GM18909 (cell line): ENCODE measurements around the gene ARHGAP31.

Experiments used
- ATAC-seq: cut with Tn5 transposase; IDR thresholded peaks from one replicate; pipeline ENCODE4 v1.9.1; 2021; ENCODE audit warnings: mild to moderate bottlenecking; ENCODE audit not compliant: unreplicated experiment, poor library complexity

The ARHGAP31 gene

DNA sequence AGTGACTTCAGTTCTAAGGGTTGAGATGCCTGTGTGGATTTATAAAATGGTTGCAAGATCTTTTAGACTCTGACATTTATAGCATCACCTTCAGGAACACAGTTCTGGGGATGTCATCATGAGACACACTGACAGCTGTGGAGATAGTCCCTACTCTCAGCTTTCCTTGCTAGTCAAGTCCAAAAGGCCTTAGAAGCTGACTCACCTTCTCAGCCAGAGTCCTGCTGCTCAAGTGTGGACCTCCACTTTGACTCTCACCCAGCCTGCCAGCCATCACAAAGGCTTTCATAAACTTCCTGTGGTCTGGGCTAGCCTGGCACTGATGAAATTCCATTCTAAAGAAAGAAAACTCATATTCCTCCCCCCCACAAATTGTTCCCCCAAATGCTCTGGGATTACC, 124.5 kb downstream of the ARHGAP31 start:
- no peak for ATAC-seq

DNA sequence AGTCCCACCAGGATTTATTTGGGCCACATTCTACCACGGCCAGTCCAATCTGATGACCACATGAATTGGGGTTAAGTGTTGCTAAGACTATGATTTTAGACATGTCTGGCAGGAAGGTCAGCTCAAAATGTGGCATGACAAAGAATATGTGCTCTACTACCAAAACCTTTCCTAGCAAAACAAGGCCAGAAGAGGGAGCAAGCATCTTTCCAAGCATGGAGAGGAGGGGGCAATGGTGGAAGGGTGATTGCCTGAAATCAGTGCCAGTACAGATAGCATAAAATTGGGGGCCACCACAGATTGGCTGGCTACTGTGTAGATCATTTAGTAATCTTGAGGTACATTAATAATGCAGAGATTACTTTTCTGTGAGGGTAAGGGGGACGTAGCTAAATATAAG, 126.0 kb downstream of the ARHGAP31 start:
- no peak for ATAC-seq

DNA sequence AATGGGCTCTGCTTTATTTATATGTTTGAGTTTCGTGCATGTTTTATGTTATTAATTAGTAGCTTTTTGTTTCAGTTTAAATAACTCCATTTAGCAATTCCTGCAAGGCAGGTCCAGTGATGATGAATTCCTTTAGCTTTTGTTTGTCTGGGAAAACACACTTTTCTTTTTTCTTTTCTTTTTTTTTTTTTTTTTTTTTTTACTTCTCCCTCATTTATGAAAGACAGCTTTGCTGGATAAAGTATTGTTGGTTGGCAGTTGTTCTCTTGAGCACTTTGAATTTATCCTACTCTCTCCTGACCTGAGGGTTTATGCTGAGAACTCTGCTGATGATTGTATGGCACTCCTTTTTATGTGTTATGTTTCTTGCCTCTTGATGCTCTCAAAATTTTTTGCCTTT, 133.5 kb downstream of the ARHGAP31 start:
- no peak for ATAC-seq

DNA sequence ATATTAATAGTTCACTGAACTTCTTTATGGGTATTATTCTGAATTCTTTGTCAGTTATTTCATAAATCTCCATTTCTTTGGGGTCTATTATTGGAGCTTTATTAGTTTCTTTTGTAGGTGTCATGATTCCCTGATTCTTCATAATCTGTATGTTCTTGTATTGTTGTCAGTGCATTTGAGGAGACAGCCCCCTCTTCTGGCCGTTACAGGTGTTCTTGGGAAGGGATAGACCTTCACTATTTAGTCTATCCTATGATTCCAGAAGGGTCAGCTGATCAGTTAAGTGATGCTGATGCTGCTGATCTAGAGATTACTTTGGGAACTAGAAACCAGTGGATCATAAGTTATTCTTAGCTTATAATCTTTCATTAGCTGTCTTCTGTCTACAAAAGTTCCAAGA, 134.4 kb downstream of the ARHGAP31 start:
- no peak for ATAC-seq

DNA sequence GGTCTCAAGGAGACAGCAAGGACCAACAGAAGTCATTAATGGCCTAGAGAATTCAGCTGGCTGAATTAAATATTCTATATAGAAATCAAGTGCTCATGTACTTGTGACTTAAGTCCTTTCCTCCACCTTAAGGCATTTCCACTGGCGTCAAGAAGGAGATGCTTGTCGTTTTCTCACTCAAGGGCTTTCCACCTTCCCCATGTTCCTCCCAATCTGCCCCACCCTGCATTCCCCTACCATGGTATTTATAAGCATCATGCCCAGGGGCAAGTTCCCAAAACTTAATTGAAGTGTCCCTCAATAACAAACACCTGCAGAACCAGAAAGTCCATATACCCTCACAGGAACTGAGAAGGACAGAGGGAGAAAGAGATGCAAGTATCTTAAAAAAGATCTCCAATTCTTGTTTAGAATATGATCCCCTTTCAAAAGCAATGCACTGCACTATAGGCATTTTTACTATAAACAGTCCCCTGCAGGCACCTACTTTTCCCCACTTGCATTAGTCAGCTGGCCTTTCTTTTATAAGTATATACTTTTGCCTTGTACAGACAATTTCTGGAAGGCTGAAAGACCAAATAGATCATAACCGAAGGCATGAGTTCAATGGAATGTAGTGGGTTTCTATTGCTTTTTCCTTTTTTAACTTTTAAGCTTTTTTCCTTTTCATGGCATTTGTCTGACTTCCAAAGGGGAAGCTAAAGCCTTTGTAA, 139.6 kb downstream of the ARHGAP31 start:
- no peak for ATAC-seq

DNA sequence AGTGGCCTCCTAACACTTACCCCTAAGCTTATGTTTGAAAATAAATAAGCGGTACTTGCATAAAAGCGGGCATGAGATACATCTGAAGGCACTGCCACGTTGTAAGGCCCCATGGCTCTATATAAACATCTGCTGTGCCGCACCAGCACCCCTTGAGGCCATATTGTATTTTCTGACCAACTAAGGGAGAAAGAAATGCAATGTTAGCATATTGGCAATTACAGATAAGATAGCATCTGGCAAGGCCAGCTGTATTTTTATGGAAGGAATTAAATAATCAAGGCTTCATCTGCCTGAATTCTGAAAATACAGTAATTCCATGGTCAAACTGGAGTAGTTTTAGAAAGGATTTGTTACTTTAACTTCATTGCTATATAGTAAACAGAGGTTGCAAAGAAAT, 140.5 kb downstream of the ARHGAP31 start:
- no peak for ATAC-seq

DNA sequence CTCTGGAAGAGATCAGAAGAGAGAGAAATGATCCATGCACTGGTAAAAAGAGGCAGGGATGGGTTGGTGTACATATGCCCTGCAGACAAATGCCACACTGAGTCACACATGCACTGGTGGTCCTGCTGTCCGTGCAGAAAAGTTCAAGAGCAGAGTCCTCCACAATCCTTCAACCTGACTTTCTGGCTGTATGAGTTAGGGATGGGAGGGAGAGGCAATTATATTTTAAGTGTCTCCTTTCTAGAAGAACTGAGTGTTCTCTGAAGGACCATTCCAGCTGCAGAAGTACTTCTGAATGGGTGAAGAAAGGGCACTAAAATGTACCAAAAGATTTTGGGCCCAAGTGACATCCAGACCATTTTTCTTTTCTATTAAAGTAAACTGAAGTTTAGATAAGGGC, 142.8 kb downstream of the ARHGAP31 start:
- no peak for ATAC-seq

DNA sequence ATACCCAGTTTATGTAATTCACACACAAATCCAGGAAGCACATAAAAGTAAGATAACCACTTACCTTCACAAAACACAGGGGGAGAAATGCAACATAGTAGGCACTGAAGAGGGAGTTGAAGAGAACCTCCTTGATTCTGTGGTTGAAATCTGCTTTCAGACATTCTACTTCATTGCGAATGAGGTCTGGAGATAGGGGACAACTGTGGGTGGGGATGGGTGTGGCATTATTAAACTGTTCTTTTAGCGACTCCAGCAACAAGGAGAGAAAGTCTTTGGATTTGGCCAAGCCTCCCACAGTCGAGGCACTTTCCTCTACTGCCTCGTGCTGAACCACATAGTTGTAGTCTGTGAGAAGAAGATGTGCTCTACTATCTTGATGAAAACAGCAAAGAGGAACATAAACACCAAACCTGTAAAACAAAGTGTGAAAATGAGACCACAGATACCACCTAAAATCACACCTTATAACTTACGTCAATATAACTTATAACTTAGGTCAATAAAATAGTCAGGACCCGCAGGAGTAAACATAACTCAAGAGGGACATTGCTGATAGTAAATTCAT, 143.6 kb downstream of the ARHGAP31 start:
- ATAC-seq, result no peak

DNA sequence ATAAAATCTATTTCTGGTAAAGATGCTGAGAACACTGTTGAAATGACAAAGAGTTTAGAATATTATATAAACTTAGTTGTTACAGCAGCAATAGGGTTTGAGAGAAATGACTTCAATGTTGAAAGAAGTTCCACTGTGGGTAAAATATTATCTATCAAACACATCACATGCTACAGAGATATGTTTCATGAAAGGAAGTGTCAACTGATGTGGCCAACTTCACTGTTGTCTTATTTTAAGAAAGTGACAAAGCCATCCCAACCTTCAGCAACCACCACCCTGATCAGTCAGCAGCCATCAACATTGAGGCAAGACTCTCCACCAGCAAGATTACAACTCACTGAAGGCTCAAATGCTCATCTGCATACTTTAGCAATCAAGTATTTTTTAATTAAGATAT, 149.0 kb downstream of the ARHGAP31 start:
- ATAC-seq, result no peak

DNA sequence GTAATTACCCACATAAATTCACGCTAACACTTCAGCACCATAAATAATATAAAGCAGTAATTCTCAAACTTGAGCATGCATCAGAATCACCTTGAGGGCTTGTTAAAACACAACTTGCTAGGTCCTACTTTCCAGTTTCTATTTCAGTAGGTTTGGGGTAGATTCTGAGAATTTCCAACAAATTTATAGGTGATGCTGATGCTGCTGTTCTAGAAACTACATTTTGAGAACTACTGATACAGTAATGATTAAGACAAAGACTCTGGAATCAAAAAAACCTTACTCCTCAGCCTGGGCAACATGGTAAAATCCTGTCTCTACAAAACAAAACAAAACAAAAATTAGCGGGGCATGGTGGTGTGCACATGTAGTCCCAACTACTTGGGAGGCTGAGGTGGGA, 150.4 kb downstream of the ARHGAP31 start:
- no peak for ATAC-seq

DNA sequence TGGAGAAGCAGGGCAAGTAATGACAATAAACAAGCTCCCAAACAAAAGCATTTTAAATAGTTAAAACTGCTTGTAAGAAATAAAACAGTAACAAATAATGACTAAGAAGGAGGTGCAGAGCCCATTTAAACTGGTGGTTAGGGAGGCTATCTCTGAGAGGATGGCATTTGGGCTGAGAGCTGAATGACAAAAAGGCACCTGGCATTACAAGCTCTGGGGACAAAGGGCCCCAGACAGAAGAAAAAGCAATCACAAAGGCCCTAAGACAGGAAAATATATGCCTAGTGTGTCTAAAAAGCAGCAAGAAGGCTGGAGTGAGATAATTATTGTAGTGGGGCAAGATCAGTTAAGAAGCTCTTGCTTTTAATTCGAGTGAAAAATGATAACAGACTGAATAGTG, 159.6 kb downstream of the ARHGAP31 start:
- no peak for ATAC-seq

DNA sequence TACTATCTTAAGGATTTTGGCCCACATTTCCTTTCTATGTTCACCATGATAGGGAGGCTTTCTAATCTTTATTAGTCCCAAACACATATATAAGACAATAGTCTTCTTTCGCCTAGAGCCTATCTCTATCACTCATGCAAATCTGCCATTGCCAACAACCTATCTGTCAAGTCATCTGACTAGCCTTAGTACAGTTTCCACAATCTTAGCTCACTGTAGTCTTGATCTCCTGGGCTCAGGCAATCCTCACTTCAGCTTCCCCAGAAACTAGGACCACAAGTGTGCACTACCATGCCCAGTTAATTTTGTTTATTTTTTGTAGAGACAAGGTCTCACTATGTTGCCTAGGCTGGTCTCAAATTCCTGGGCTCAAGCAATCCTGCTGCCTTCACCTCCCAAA, 162.3 kb downstream of the ARHGAP31 start:
- no peak for ATAC-seq

DNA sequence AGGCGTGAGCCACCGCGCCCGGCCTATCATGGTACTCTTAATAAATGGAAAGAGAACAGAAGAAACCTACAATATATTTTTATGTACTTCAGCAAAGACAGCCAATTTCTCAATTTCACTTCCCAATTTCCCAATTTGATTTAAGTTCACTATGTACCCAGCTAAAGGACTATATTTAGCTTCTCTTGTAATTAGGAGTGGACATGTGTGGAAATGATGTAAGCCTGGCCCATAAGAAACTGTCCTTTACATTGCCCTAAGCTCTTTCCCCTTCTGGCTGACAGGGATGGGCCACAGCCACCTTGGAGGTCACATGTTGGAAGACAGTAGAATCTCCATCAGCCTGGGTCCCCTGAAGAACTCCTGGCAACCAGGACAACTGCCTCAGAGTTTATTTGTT, 163.1 kb downstream of the ARHGAP31 start:
- no peak for ATAC-seq

DNA sequence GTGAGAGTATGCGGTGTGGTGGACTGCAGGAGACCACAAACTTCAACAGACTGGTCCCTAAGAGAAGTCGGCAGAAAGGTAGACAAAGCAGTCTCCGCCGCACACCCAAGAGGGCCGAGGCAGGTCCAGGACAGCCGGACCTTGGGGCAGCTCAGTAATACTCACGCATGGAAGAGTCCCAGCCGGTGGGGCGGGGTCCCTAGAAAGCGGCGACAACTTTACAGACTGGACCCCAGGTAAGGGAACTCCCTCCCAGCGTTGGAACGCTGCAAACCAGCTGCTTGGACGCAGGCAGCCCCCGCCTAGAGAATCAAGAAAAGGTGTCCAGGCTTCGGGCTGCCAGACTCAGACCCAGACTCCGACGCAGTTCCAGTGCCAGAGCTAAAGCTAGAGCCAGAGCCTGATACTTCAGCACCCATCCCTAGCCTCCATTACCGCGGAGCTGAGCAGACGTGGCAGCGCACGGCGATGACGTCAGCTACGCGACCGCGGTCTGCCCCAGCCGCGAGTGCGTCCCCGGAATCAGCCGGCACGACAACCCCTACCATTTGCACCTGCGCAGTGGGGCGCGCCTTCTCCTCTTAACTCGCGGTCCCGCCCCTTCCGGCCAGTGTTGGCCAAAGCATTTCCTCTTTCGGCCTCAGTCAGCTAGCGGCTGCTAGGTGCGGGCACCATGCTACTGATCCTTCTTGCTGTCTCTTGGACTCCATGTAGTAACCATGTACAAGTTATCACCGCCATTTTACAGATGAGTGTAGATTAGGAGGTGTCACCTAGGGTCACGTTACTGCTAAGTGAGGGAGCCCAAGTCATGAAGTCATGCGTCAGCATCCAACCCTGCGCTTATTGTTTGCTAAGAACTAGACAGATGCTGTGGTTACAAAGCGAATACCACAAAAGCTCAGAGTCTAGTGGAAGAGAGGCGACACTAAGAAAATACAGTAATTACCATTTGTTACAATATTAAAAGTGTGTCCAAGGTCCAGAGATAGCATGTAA, 169.3 kb downstream of the ARHGAP31 start, which contains the start of gene TMEM39A:
Gene TMEM39A, minus strand, starts transcription at position 445 of the 999 bp plus-strand sequence. CDS start 1,541 bp downstream, outside the sequence.
- peak; percentile 94 for ATAC-seq

DNA sequence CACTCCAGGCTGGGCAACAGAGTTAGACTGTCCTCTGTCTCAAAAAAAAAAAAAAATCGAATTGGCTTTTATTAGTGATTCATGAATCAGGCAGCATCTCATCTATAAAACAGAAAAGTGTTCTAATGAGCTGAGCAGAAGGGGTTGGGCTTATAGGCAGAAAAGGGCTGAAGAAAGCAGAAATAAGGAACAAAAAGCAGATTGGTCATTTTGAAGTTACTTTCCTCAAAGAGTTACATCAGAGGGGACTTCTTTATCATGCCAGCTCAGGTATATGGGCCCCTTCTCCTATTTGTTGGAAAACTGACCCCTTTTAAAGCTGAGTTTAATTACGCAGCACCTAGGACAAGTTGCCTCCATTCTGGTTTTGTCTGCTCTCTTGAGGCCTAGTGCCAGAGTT, 173.9 kb downstream of the ARHGAP31 start:
- no peak for ATAC-seq

DNA sequence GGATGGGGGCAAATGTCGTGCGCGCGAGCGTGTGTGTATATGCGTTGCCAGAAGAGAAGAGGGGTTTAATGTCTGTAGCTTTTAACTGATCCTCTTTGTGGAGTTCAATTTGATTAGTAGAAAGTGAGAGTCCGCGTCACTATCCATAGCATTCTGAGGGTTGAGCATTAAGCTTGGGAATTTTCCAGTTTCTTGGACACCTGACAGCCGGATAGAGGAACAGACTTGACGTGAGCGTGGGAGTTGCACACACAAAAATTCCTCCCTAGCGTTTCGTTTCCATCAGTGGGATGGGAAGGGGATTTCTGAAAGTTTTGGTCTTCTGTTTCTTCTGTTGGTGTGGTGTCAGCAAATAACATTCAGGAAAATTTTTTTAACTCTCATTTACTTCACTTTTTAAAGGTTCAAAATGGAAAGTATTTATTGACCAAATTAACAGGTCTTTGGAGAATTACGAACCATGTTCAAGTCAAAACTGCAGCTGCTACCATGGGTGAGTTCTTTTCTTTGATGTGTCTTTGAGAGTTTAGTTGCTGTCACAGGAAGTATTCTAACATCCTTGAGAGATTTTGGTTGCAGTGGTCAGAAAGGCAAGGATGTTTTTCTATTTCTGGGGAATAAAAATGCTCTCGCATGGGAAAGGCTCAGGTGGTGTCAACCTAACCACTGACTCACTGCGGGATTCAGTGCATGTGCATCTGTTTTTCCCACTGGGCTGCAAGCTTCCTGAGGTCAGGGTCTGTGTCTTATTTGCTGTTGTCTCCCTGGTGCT, 175.4 kb downstream of the ARHGAP31 start:
- ATAC-seq, result no peak
